A673 (cell line): Measurements from ENCODE around the gene KCND2. TPM values are rescaled to one million over a fixed set of nuclear protein-coding genes. Genes with fewer than 3 reads are reported as not detected.

Experiments
- BruUV-seq: library from RNA; stranded (reverse); fragments of 400-500 nt; replicated peaks from 2 replicates; lab custom pipeline; 2021; lab: Mats Ljungman, UMichigan
- CTCF ChIA-PET: fragments of 300-600 bp; sonication (Branson Sonifier 250); formaldehyde crosslinking; loops from one replicate; lab custom pipeline; 2022; ENCODE audit warnings: antibody characterized with exemption; lab: Charles Lee
- POLR2A ChIA-PET: fragments of 300-600 bp; sonication (Branson Sonifier 250); formaldehyde crosslinking; loops from one replicate; lab custom pipeline; 2022; ENCODE audit warnings: antibody characterized with exemption; ENCODE audit not compliant: low non-redundant PET; lab: Charles Lee
- DNase-seq: peaks from one replicate; pipeline ENCODE4 v3.0.0-alpha.2; 2015; ENCODE audit warnings: low spot score
- H3K27ac ChIP-seq: fragments of 200-600 bp; sonication (generic); 2 replicates; pipeline ENCODE4 v1.5.1; 2016; ENCODE audit warnings: mixed run types, low read depth, mild to moderate bottlenecking, mixed read lengths, antibody characterized with exemption, low read length; ENCODE audit not compliant: poor library complexity, severe bottlenecking
- H3K27me3 ChIP-seq: fragments of 200-600 bp; sonication (generic); replicated peaks from 2 replicates; pipeline ENCODE4 v1.6.1; 2017; ENCODE audit warnings: mixed run types, low read depth, mild to moderate bottlenecking, mixed read lengths, antibody characterized with exemption, low read length; ENCODE audit not compliant: insufficient read depth, poor library complexity
- H3K36me3 ChIP-seq: fragments of 200-600 bp; sonication (generic); 2 replicates; pipeline ENCODE4 v1.6.1; 2016; ENCODE audit warnings: mixed run types, mild to moderate bottlenecking, mixed read lengths, antibody characterized with exemption, low read length; ENCODE audit not compliant: insufficient read depth, poor library complexity, severe bottlenecking
- H3K4me1 ChIP-seq: fragments of 200-600 bp; sonication (generic); 2 replicates; pipeline ENCODE4 v1.6.1; 2017; ENCODE audit warnings: mixed run types, mild to moderate bottlenecking, mixed read lengths, antibody characterized with exemption, low read length; ENCODE audit not compliant: insufficient read depth, poor library complexity, severe bottlenecking
- H3K4me3 ChIP-seq: fragments of 200-600 bp; sonication (generic); 2 replicates; pipeline ENCODE4 v1.5.1; 2016; ENCODE audit warnings: low read depth, mixed run types, mild to moderate bottlenecking, mixed read lengths, low read length; ENCODE audit not compliant: poor library complexity, severe bottlenecking
- H3K9me3 ChIP-seq: fragments of 200-600 bp; sonication (generic); 2 replicates; pipeline ENCODE4 v1.6.1; 2016; ENCODE audit warnings: mixed run types, low read depth, mild to moderate bottlenecking, mixed read lengths, antibody characterized with exemption, low read length; ENCODE audit not compliant: poor library complexity, severe bottlenecking
- CTCF ChIP-seq: fragments of 300-800, 200-600 bp; sonication (generic); conservative IDR thresholded peaks from 2 replicates; pipeline ENCODE4 v1.5.1; 2017; ENCODE audit warnings: low read depth, mild to moderate bottlenecking, antibody characterized with exemption, low read length, moderate library complexity, mixed read lengths
- EZH2 ChIP-seq: fragments of 200-600 bp; sonication (generic); IDR thresholded peaks from 2 replicates; pipeline ENCODE4 v1.6.1; 2017; ENCODE audit warnings: borderline replicate concordance, low read depth, mild to moderate bottlenecking, mixed read lengths, antibody characterized with exemption, low read length; ENCODE audit not compliant: poor library complexity, severe bottlenecking
- intact Hi-C: fragments of 100-400 bp; cut with micrococcal nuclease; formaldehyde crosslinking; loops from one replicate; pipeline ENCODE4 v1.10.0; 2022; ENCODE audit not compliant: unreplicated experiment
- total RNA-seq: library from RNA; stranded (reverse); gene quantifications from 2 replicates; pipeline ENCODE4 v1.2.3, GENCODE V29; 2021

The KCND2 gene
- total RNA-seq, 1 experiment from 2014 or later, result not detected

GRCh38 chr7:120731271-120731670 is 458.3 kb downstream of the KCND2 start:
- no peak overlapping the region for H3K4me3 ChIP-seq
- CTCF ChIA-PET, result no interaction called here
- H3K27me3 ChIP-seq, result no peaks in the 10 kb centered on the region
- no peaks in the 10 kb centered on the region for H3K4me1 ChIP-seq
- H3K27ac ChIP-seq, result no peak overlapping the region
- BruUV-seq, result no TSS peak
- DNase-seq, result no peak
- no peaks in the 10 kb centered on the region for H3K9me3 ChIP-seq
- no peaks in the 10 kb centered on the region for H3K36me3 ChIP-seq
- TF ChIP-seq EZH2 (no peak), CTCF (no peak)
- intact Hi-C loops, result no loop called here
- POLR2A ChIA-PET, result no interaction called here

DNA sequence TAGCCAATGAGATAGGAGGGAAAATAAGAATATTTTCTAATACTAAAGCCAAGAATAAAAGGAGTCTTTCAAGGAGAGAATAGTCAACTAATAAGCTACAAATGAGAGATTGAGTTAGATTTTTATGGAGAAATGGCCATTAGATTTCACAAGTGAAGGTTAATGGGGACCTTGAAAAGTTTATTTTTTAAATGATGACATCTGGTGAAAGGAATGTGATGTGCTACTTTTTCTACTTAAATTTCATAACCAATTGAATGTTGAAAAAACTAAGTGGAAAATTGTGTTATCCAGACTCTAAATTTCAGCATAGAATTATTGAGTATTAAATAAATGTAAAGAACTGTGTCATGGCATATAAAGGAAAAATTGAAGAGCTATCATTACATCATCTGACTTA is 459.3 kb downstream of the KCND2 start:
- TF ChIP-seq EZH2 (no peak), CTCF (no peak)
- Histone ChIP-seq H3K27ac (no peak overlapping the region), H3K27me3 (no peaks in the 10 kb centered on the region), H3K4me3 (no peak overlapping the region), H3K36me3 (no peaks in the 10 kb centered on the region), H3K9me3 (no peaks in the 10 kb centered on the region), H3K4me1 (no peaks in the 10 kb centered on the region)
- ChIA-PET CTCF (no interaction called here), POLR2A (no interaction called here)
- intact Hi-C loops, result no loop called here
- BruUV-seq, result no TSS peak
- no peak for DNase-seq

DNA sequence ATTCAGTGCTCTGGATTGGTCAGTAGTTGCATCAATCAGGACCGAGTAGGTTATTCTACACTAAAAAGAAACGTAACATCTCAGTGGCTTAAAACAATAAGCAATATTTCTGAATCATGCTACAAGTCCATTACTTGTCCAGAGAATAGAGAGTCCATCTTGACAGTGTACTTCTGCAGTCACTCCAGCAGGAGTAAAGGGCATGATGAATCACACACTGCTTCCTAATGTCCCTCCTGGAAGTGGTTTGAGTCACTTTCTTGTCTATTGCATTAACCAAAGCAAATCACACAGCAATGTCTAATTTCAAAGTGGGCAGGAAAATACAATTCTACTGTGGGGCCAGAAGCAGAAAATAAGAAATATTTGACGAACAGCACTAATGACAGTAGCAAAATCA is 460.2 kb downstream of the KCND2 start:
- no TSS peak for BruUV-seq
- intact Hi-C loops, result no loop called here
- no peak overlapping the region for H3K27ac ChIP-seq
- POLR2A ChIA-PET, result no interaction called here
- no peaks in the 10 kb centered on the region for H3K4me1 ChIP-seq
- H3K36me3 ChIP-seq, result no peaks in the 10 kb centered on the region
- CTCF ChIA-PET, result no interaction called here
- no peaks in the 10 kb centered on the region for H3K27me3 ChIP-seq
- DNase-seq, result no peak
- no peak for TF ChIP-seq CTCF
- TF ChIP-seq EZH2, result no peak
- H3K4me3 ChIP-seq, result no peak overlapping the region
- H3K9me3 ChIP-seq, result no peaks in the 10 kb centered on the region
